Liver (tissue), 9 donors: ENCODE measurements around the gene LVRN. TPM values are rescaled to one million over a fixed set of nuclear protein-coding genes. Genes with fewer than 3 reads are reported as not detected.

Source experiments
- DNase-seq: peaks from one replicate; pipeline ENCODE4 v3.0.0-alpha.2; 2017; ENCODE audit warnings: low spot score
- H3K27ac ChIP-seq, 2 donors: one replicate each; pipeline ENCODE4 v1.7.0; 2013; ENCODE audit warnings: inconsistent platforms in 2 of 2, low read length in 2 of 2, control low read depth in 1 of 2, low read depth in 1 of 2, mild to moderate bottlenecking in 1 of 2
- H3K27me3 ChIP-seq, 4 donors: one replicate each; pipeline versions ENCODE4 v1.6.1 to v1.7.0; 2013; ENCODE audit warnings: low read length in 3 of 4, inconsistent platforms in 1 of 4, mild to moderate bottlenecking in 1 of 4, moderate library complexity in 1 of 4; ENCODE audit not compliant: control insufficient read depth in 4 of 4, insufficient read depth in 4 of 4
- H3K36me3 ChIP-seq, 4 donors: one replicate each; pipeline versions ENCODE4 v1.6.1 to v1.7.0; 2013; ENCODE audit warnings: low read length in 3 of 4, mild to moderate bottlenecking in 3 of 4, low read depth in 1 of 4, moderate library complexity in 1 of 4; ENCODE audit not compliant: control insufficient read depth in 4 of 4, insufficient read depth in 3 of 4
- H3K4me1 ChIP-seq, 4 donors: one replicate each; pipeline versions ENCODE4 v1.6.1 to v1.7.0; 2013; ENCODE audit warnings: low read length in 3 of 4, mild to moderate bottlenecking in 3 of 4, moderate library complexity in 1 of 4; ENCODE audit not compliant: control insufficient read depth in 4 of 4, insufficient read depth in 4 of 4
- H3K4me3 ChIP-seq, 3 donors: one replicate each; pipeline versions ENCODE4 v1.6.1 to v1.7.0; 2013; ENCODE audit warnings: low read length in 3 of 3, control low read depth in 1 of 3, low read depth in 1 of 3, mild to moderate bottlenecking in 1 of 3
- H3K9ac ChIP-seq, 2 donors: one replicate each; pipeline ENCODE4 v1.7.0; 2013; ENCODE audit warnings: low read length in 2 of 2, mild to moderate bottlenecking in 2 of 2, moderate library complexity in 2 of 2, control low read depth in 1 of 2, low read depth in 1 of 2
- H3K9me3 ChIP-seq, 4 donors: one replicate each; pipeline versions ENCODE4 v1.6.1 to v1.7.0; 2013; ENCODE audit warnings: low read length in 3 of 4; ENCODE audit not compliant: control insufficient read depth in 4 of 4
- ATF3 ChIP-seq: IDR thresholded peaks from 2 replicates; pipeline ENCODE4 v1.6.1; 2016; ENCODE audit warnings: antibody characterized with exemption
- CTCF ChIP-seq: fragments of 150-350 bp; IDR thresholded peaks from 2 replicates; pipeline ENCODE4 v1.5.1; 2017; ENCODE audit warnings: improper control_type of control experiment, low read depth, low read length; ENCODE audit not compliant: missing input control
- EGR1 ChIP-seq, 2 donors: IDR thresholded peaks; 2 replicates each; pipeline ENCODE4 v1.6.1; 2016 to 2018; ENCODE audit warnings: antibody characterized with exemption in 2 of 2, low read depth in 2 of 2
- FOXA1 ChIP-seq: IDR thresholded peaks from 2 replicates; pipeline ENCODE4 v1.6.1; 2016; ENCODE audit warnings: antibody characterized with exemption
- FOXA2 ChIP-seq: IDR thresholded peaks from 2 replicates; pipeline ENCODE4 v1.6.1; 2016; ENCODE audit warnings: antibody characterized with exemption
- GABPA ChIP-seq, 2 donors: IDR thresholded peaks in 1 of 2; conservative IDR thresholded peaks in 1 of 2; 2 replicates each; pipeline ENCODE4 v1.6.1; 2016; ENCODE audit warnings: antibody characterized with exemption in 2 of 2, mild to moderate bottlenecking in 1 of 2, moderate library complexity in 1 of 2
- HNF4A ChIP-seq, 2 donors: conservative IDR thresholded peaks; 2 replicates each; pipeline ENCODE4 v1.6.1; 2016; ENCODE audit warnings: antibody characterized with exemption in 2 of 2, mild to moderate bottlenecking in 2 of 2
- HNF4G ChIP-seq: IDR thresholded peaks from 2 replicates; pipeline ENCODE4 v1.6.1; 2016; ENCODE audit warnings: antibody characterized with exemption
- JUND ChIP-seq, 2 donors: IDR thresholded peaks; 2 replicates each; pipeline ENCODE4 v1.6.1; 2016; ENCODE audit warnings: antibody characterized with exemption in 2 of 2
- MAX ChIP-seq: IDR thresholded peaks from 2 replicates; pipeline ENCODE4 v1.6.1; 2016; ENCODE audit warnings: antibody characterized with exemption
- RAD21 ChIP-seq, 2 donors: IDR thresholded peaks; 2 replicates each; pipeline ENCODE4 v1.6.1; 2016; ENCODE audit warnings: antibody characterized with exemption in 2 of 2, mild to moderate bottlenecking in 2 of 2
- RXRA ChIP-seq, 2 donors: IDR thresholded peaks; 2 replicates each; pipeline ENCODE4 v1.6.1; 2017 to 2018; ENCODE audit warnings: antibody characterized with exemption in 2 of 2, mild to moderate bottlenecking in 1 of 2
- SP1 ChIP-seq: IDR thresholded peaks from 2 replicates; pipeline ENCODE4 v1.6.1; 2018; ENCODE audit warnings: antibody characterized with exemption, mild to moderate bottlenecking
- TAF1 ChIP-seq: conservative IDR thresholded peaks from 2 replicates; pipeline ENCODE4 v1.6.1; 2016; ENCODE audit warnings: antibody characterized with exemption, mild to moderate bottlenecking
- YY1 ChIP-seq: IDR thresholded peaks from 2 replicates; pipeline ENCODE4 v1.6.1; 2016; ENCODE audit warnings: antibody characterized with exemption, mild to moderate bottlenecking
- ZBTB33 ChIP-seq: IDR thresholded peaks from 2 replicates; pipeline ENCODE4 v1.6.1; 2016; ENCODE audit warnings: antibody characterized with exemption
- WGBS: extraction: QIAGEN DNeasy Blood & Tissue Kit; methylation state at CpG from one replicate; pipeline ENCODE4 v1.1.7; 2013; 5-methylcytosine and 5-hydroxymethylcytosine counted together
- polyA plus RNA-seq, 2 donors: library from polyadenylated mRNA; stranded (reverse) in 1 of 2; unstranded in 1 of 2; fragments of 200-250 nt in 1 of 2; fragments of >200 nt in 1 of 2; fragmentation: Nextera tagmentation in 1 of 2; extraction: Ambion mirVana in 1 of 2; gene quantifications; one replicate each; pipeline versions ENCODE4 v1.2.1 to v1.2.3, GENCODE V29; 2013 to 2015
- total RNA-seq, 2 donors: library from RNA; depleted of rRNA; stranded (reverse); fragments of >200 nt; gene quantifications; one replicate each; pipeline ENCODE4 v1.2.3, GENCODE V29; 2014
- donor health status: healthy.
- donor health status: healthy.
- donor health status: healthy.
- donor health status: healthy.
- donor health status: healthy.

LVRN gene
- total and polyA plus RNA-seq, 4 donors, result 0.05 to 0.17 (median 0.11) TPM; not detected in 1

- Histone ChIP-seq H3K4me1 (no peaks in the 10 kb centered on the region), H3K4me3 (no peak overlapping the region), H3K27ac (no peak overlapping the region), H3K27me3 (no peaks in the 10 kb centered on the region), H3K9ac (no peak overlapping the region), H3K9me3 (no peaks in the 10 kb centered on the region), H3K36me3 (no peaks in the 10 kb centered on the region)
- TF ChIP-seq ATF3, result no peak
- no peak for TF ChIP-seq RAD21 (IDR thresholded peaks at IDR 0.05)
- no peak for TF ChIP-seq SP1
- no peak for TF ChIP-seq HNF4G
- no peak for TF ChIP-seq TAF1
- TF ChIP-seq HNF4A (conservative IDR thresholded peaks at IDR 0.05), result no peak
- TF ChIP-seq FOXA2, result no peak
- TF ChIP-seq GABPA (IDR thresholded peaks at IDR 0.05 in 1 of 2, conservative IDR thresholded peaks at IDR 0.05 in 1 of 2), result no peak
- no peak for TF ChIP-seq MAX
- no peak for TF ChIP-seq ZBTB33
- TF ChIP-seq CTCF, result no peak
- TF ChIP-seq RXRA (IDR thresholded peaks at IDR 0.05), result no peak
- TF ChIP-seq YY1, result no peak
- no peak for TF ChIP-seq JUND (IDR thresholded peaks at IDR 0.05)
- no peak for TF ChIP-seq EGR1 (IDR thresholded peaks at IDR 0.05; ENCODE audit: low read depth in 2 of 2)
- DNase-seq, result no peak
Measured at GRCh38 chr5:116011046-116011445, 48.8 kb downstream of the LVRN start.

- H3K4me3 ChIP-seq, result no peak overlapping the region
- no peaks in the 10 kb centered on the region for H3K9me3 ChIP-seq
- DNase-seq, result no peak
- no peak overlapping the region for H3K9ac ChIP-seq
- no peaks in the 10 kb centered on the region for H3K36me3 ChIP-seq
- 59% methylated on average over 6 of the region's 6 CpGs for WGBS
- TF ChIP-seq EGR1 (IDR thresholded peaks at IDR 0.05; ENCODE audit: low read depth in 2 of 2), result no peak
- no peak for TF ChIP-seq RAD21 (IDR thresholded peaks at IDR 0.05)
- TF ChIP-seq GABPA (IDR thresholded peaks at IDR 0.05 in 1 of 2, conservative IDR thresholded peaks at IDR 0.05 in 1 of 2), result no peak
- no peak for TF ChIP-seq FOXA1
- no peak for TF ChIP-seq HNF4G
- TF ChIP-seq TAF1, result no peak
- TF ChIP-seq ZBTB33, result no peak
- no peak for TF ChIP-seq YY1
- no peaks in the 10 kb centered on the region for H3K4me1 ChIP-seq
- no peak overlapping the region for H3K27ac ChIP-seq
- H3K27me3 ChIP-seq, result no peaks in the 10 kb centered on the region
Measured at GRCh38 chr5:116013207-116013785, 51.0 kb downstream of the LVRN start.
